HUDEP-2 (cell line): Measurements from ENCODE around the gene TFDP2.
A peak's percentile ranks its signal among the peaks of the same experiment; 100 is the strongest.
"Not testable (repeated sequence)": the region's sequence is repeated elsewhere in the genome, so short reads cannot be mapped to it uniquely, and the experiment has no call there.

Source experiments
- DNase-seq, 76 experiments: peaks; one replicate each; lab custom pipeline; 2025; ENCODE audit not compliant: unreplicated experiment in 76 of 76; lab: John Stamatoyannopoulos, UW

Gene TFDP2

DNA sequence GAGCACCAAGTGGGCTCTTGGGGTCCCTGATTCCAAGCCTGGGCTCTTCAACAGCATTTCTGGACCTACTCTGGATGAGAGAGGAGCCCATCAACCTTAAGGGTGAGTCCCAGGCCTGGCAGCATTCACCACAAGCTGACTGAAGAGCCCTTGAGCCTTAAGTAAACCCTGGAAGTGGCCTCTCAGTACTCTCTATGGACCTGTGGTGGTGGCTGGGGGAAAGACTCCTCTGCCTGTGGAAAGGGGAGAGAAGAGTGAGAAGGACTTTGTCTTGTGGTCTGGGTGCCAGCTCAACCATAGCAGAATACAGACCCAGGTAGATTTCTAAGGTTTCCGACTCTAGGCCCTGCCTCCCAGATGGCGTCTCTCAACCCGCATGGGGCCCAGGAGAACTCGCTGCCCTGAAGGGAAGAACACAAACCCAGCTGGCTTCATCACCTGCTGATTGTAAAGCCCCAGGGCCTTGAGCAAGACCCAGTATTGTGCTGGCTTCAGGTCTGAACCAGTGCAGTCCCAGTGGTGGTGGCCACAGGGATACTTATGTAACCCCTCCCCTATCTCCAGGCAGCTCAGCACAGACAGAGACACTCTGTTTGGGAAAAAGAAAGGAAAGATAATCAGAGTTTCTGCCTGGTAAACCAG lies 71.4 kb downstream of the TFDP2 start:
- no peak for DNase-seq

DNA sequence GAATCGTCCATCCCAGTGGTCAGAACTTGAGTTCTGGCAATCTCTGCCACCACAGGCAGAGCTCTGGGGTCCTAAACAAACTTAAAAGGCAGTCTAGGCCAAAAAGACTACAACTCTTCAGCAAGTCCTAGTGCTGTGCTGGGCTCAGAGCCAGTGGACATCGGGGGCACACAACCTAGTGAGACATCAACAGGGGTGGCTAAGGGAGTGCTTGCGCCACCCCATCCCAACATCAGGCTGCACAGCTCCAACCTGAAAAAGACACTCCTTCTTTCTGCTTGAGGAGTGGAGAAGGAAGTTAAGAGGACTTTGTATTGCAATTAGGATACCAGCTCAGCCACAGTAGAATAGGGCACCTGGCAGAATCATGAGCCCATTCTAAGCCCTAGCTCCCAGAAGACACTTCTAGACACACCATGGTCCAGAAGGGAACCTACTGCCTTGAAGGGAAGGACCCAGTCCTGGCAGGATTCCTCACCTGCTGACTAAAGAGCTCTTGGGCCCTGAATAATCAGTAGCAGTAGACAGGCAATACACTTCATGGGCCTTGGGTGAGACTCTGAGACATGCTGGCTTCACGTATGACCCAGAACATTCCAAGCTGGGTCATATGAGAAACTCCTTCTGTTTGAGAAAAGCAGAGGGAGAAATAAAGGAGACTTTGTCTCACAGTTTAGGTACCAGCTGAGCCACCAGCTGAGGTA lies 72.0 kb downstream of the TFDP2 start:
- no peak for DNase-seq

DNA sequence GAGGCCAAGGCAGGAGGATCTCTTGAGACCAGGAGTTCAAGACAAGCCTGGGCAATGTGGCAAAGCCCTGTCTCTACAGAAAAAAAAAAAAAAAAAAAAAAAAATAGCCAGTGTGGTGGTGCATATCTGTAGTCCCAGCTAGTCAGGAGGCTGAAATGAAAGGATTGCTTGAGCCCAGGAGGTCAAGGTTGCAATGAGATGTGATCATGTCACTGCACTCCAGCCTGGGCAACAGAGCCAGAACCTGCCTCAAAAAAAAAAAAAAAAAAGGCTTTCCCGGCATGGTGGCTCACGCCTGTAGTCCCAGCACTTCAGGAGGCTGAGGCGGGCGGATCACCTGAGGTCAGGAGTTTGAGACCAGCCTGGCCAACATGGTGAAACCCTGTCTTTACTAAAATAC lies 73.7 kb downstream of the TFDP2 start:
- DNase-seq: not testable (repeated sequence)

DNA sequence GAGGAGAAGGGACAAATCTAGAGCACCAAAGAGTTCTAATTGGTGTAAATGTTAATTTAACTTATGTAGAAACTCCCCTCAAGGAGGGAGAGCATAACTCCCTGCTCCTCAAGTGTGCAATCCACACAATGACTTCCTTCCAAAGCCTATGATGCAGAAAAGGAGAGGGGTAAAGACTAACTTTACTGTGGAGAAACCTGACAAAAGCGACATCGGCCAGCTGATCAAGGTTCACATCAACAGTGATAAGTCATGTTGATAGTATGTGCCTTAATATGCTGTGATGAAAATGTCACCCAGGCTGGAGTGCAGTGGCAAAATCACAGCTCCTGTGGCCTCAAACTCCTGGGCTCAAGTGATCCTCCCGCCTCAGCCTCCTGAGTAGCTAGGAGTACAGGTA lies 76.5 kb downstream of the TFDP2 start:
- no peak for DNase-seq

DNA sequence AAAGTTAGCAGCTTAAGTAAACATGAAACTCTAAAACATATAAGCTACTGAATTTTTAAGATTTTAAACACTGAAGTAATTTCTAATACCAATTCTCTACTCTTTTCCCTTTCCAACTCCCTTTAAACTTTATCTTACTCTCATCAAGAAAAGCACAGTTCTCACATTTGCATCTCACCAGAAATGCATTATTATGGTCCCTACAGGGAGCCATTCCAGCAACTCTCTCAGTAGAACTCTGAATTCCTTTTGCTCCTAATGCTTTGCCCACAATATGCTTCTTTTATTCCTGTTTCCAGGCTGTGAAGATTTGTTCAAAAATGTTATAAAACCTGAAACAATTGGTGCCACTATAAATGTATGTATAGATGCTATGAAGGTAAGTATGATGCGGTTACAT lies 83.4 kb downstream of the TFDP2 start:
- no peak for DNase-seq

DNA sequence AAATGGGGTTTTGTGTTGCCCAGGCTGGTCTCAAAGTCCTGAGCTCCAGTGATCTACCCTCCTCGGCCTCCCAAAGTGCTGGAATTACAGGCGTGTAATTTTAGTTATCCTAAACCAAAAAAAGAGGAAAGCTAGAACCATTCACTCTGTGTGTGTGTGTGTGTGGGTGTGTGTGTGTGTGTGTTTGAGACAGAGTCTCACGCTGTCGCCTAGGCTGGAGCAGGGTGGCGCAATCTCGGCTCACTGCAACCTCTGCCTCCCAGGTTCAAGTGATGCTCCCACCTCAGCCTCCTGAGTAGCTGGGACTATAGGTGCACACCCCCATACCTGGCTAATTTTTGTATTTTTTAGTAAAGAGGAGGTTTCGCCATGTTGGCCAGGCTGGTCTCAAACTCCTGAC lies 84.0 kb downstream of the TFDP2 start:
- DNase-seq: no peak

DNA sequence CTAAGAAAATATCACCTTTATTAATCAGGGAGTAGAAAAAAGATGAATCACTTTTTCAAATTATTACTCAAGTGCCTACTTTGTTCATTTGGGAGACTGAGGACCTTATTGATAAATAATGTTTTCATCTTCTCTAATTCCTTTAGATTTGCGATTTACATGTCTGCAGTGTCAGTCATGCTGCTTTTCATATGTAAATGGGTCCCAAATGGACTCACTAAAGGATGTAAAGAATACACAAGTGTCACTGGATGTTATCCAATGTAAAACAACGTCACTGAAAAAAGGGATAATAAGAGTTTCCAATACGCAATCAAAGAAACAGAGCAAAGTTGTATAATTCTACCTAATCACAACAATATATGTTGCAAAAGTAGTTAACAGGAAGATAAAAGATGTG lies 84.9 kb downstream of the TFDP2 start:
- no peak for DNase-seq

DNA sequence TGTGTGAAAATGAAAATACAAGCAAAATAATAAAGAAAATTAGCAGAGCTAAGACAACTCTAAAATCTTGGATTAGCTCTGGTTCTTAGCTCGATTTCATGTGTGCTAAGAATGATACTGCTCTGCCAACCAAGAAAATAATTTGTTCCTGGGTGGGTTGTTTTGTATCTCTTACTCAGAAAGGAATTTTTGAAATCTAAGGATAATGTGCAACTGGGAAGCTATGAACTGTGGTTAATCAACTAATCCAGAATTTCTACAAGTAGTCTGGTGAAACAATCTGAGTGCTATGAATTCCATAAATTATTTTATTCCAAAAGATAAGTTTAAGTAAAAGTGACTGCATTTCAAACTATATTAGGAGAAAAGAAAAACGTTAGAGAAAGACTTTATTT lies 92.0 kb downstream of the TFDP2 start:
- DNase-seq: no peak

DNA sequence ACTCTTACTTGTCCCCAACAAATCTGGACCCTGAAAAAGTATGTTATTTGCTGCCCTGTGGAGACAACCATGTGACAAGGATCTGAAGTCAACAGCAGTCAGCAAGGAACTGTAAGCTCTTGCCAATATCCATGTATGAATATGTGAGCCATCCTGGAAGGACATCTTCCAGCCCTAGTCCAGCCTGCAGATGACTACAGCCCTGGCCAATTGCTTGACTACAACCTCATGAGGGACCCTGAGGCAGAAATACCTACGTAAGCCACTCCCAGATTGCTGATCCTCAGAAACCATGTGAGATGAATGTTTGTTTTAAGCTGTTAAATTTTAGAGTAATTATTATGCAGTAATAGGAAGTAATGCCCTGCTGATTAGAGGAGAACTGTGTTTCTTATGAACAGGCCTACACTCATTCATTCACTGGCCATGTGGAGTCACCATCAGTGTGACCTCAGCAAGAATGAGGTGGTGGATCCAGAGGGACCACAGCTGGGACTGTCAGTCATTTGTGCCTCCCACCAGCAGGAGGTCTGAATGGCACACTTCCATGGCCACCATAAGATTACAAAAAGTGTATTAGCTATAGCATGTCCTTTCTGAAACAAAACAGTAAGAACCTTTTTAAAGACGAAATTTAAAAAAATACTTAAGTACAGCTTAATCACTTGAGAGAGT lies 92.6 kb downstream of the TFDP2 start:
- DNase-seq: peak in 1 of 76 experiments; percentile 10

DNA sequence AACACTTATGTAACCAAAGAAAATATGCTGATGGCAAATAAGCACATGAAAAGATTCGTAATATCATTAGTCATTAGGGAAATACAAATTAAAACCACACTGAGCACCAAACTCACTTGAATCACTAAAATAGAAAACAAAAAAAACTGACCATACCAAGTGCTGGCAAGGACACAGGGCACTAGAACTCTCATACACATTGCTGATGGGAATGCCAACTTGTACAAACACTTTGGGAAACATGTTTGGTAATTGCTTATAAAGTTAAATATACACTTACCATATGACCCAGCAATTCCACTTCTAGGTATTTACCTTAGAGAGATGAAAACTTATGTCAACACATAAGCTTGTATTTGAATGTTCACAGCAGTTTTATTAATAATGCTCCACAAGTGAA lies 95.5 kb downstream of the TFDP2 start:
- DNase-seq: no peak

DNA sequence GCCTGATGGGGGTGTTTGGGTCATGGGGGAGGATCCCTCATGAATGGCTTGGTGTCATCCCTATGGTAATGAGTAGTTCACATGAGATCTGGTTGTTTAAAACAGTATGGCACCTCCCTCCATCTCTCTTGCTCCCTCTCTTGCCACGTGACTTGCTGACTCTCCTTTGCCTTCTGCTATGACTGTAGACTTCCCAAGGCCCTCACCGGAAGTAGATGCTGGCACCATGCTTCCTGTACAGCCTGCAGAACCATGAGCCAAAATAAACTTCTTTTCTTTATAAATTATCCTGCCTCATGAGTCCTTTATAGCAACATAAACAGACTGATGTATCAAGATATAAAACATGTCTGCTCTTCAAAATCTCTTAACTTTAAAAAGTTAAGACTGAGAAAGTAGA lies 96.1 kb downstream of the TFDP2 start:
- no peak for DNase-seq

DNA sequence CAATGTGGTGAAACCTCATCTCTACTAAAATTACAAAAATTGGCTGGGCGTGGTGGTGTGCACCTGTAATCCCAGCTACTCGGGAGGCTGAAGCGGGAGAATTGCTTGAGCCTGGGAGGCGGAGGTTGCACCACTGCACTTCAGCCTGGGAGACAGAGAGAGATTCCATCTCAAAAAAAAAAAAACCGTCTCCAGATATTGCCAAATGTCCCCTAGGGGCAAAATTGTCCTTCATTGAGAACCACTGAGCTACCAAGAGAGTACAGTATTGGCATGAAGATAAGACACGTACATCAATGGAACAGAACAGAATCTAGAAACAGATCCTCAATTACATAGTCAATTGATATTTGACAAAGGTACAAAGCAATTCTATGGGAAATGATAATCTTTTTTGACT lies 98.0 kb downstream of the TFDP2 start:
- DNase-seq: no peak

DNA sequence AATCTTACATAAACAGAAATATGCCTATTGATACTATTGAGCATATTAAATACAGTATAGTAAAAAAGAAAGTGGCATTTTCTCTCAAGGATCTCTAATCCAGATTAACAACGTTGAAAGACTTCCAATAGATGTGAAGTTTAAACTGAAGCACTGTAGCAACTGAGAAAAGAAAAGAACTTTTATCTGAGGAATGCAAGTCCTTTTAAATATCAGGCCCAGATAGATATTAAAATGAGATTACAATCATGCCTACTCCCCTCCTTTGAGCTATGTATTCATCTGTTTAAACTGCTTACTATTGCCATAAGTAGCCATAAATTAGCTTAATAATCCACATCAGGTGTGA lies 102.3 kb downstream of the TFDP2 start:
- no peak for DNase-seq

DNA sequence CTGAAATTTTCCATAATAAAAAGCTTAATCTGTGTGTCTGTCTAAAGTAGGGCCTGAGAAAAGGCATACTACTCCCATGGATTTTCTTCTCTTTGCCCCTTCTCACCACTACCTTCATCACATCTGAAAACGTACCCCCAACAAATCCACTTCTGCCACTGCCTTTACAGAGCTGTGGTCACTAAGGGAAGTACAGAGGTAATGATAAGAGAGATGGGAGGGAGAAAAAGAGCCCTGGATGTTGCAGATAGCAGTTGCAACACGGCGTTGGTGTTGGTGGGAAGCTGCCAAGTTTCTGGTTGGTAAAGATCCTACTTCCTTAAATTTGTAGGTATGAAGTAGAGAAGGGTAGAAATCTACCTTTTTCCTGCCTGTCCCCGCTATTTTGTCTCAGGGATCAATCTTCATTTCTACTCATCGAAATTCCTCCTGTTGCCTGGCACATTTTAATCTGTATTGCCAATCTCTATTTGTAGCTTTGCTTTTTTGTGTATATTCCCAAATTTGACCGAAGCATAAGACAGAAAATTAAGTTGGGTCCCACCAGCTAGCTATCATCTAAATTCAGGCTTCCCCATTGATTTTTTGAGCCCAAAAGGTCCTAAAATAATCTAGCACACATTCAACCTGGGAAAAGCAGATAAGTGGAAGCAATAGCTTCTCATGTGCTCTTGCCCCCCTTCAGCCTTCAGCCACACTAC lies 102.9 kb downstream of the TFDP2 start:
- DNase-seq: peak in 74 of 76 experiments; percentile 16 to 97 (median 84)

DNA sequence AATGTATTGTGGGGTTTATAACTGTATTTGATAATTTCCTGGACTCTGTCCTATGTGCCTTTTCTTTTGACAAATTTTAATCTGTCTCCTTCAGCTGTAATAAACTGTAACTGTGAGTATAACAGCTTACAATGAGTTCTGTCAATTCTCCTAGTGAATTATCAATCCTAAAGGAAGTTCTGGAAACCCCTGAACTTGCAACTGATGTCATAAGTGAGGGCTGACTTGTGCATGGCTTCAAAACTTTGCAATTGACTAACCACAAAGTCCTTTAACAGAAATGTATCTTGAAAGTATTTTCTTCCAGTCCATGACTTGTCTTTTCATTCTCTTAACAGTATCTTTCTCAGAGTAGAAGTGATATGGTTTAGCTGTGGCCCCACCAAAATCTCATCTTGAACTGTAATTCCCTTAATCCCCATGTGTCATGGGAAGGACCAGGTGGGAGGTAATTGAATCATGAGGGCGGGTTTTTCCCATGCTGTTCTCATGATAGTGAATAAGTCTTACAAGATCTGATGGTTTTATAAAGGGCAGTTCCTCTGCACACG lies 108.3 kb downstream of the TFDP2 start:
- DNase-seq: no peak

DNA sequence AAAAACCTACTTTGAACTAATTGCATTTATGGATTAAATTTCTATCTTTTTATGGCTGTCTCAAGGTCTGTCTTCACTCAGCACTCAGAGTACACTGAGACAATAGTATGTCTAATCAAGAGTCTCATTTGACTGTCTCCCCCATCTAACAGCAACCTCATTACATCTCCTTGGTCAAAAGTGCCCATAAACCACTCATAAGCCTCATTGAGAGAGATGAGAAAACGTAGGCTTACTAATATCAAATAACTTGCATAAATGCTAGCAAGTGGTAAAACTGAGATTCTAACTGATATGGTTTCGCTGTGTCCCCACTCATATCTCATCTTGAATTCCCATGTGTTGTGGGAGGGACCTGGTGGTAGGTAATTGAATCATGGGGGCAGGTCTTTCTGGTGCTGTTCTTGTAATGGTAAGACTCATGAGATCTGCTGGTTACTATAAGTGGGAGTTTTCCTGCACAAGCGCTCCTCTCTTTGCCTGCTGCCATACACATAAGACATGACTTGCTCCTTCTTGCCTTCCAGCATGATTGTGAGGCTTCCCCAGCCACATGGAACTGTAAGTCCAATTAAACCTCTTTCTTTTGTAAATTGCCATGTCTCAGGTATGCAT lies 113.9 kb downstream of the TFDP2 start:
- peak in 17 of 76 experiments; percentile 8 to 75 (median 41) for DNase-seq

DNA sequence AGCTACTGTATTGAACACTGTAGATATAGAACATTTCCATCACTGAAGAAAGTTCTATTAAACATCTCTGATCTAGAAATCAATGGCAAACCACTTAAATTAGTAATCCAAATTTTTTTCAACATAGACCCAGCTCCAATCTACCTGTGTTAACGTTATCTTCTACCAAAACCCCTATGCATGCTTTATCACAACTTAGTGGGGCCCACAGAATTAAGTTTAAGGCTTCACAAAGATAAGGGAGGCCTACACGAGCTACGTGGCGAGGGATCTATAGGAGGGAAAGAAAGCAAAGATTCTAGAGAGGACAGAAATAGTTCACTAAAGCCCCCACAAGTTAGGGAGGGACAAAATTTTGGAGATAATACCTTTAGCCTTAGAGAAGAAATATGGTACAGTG lies 116.1 kb downstream of the TFDP2 start:
- DNase-seq: peak in 3 of 76 experiments; percentile 8 to 30 (median 11)

DNA sequence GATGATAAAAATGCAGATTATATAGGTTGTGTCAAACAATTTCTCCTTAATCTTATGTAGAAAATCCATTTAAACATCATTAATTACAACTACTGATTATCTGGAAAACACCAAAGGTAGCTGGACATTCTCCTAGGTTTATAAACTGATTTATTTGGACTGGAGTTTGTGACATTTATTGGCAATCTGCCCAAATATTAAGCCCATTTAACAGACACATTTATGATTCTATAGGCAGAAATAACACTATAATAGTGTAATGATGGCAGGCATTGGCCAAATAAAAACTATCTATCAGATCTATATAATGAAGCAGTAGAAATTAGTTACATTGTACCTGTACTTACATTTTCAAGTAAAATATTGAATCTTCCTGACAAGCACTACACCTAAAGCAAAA lies 117.8 kb downstream of the TFDP2 start:
- no peak for DNase-seq

DNA sequence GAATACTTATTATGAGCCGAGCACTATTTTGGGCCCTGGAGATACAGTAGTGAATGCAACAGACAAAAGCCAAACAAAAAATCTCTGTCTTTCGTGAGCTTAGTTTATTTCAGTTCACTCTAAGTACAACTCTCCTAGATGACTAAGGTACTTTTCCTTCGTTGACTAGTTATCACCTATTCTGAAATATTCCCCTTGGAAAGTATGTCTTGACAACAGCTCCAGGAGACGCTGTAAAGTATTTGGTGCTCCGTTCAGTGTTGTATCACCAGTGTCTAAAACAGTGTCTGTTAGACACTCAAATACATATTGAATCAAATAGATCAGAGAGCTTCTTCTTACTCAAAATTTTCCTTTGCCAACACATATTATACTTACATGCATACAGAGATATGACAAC lies 119.6 kb downstream of the TFDP2 start:
- no peak for DNase-seq

DNA sequence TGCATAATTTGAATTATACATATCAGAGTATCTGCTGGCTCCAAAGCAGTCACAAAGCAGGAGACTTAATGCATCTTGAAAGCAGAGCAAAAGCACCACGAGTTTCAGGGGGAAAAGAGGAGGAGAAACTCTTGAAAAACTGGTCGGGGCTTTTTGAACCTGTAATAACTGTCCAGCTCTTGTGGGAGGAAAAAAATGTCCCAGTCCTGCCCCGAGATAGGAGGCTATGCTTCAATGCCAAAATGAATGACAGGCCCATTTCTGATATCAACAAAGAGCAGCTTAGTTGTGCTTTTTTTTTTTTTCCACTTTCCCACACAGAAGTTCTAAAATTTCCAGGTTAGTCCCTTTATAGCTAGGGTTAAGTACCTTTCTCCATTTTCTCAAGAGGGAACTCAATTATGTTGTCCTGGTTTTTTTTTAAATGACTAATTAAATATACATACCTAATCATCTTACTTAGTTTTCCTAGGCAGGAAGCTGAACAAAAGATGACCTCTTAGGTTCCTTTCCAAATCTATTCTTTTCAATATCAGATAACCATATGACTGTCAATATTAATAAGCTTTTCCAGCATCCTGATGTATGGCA lies 120.2 kb downstream of the TFDP2 start:
- DNase-seq: peak in 72 of 76 experiments; percentile 10 to 92 (median 66)
